Central memory CD4-positive, alpha-beta T cell (primary cell): ENCODE data around the gene OPRM1.

Source experiments
- DNase-seq: peaks from one replicate; pipeline ENCODE4 v3.0.0; 2022

The OPRM1 gene

DNA sequence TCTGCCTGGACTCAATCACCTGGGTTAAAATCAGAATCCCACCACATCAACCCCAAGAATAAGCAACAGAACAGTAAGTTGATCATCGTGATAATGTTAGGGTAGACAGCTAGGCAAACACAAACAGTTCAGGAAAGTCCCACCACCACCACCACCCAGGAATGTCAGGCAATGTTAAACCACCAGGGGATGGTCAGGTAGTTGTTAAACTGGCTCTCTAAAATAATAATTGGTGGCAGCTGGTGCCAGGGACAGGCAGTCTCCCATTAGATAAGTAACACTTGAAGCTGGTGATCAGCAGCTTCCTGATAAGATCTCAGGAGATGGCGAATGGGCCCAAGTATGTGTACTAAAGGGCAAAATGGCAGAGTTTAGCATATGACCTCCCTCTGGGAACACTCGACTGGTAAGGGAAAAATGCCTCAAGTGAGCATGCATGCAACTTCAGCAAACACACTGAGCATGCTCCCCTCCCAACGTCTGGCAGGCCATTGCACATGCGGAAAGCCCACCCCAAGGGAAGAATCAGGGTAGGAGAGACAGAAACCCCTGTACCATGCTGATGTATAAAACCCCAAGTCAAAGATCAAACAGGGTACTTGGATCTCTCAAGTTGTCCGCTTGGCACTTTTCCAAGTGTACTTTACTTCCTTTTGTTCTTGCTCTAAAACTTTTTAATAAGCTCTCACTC is 250.9 kb downstream of the OPRM1 start:
- no peak for DNase-seq

DNA sequence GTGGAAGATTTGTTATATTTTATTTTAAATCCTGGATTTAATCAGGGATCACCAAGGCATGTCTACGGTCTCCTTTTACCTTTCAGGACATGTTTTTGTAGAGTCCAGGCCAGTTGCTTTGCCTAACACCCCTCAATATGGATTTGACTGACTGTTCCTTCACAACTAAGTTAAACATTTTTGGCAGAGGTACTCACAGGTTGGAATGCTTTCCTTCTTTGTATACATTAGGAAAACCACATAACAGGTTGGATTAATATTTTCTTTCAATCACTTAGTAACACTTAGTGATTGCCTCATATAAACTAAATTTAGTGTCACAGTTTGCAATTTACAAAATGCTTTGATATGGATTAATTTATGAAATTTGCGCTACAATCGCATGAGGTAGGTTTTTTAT is 253.0 kb downstream of the OPRM1 start:
- no peak for DNase-seq

- no peak for DNase-seq
Measured at GRCh38 chr6:154292855-154293519, 253.9 kb downstream of the OPRM1 start.

DNA sequence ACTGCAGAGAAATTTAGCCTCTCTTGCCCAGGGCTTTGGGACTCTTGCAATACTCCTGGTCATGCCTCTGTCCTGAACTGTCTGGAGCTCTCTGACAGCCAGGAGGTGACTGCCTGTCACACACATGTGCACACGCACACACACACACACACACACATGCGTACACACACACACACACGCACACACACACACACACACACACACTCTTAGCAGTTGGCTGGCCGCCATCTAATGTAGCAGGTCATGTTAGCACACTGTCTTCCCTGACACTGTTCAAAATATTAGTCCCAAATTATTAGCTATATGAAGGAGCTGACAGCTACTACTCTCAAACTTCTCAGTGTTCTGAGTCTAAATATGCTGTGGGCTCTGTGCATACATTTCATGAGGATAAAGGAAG is 256.7 kb downstream of the OPRM1 start:
- no peak for DNase-seq
